HCT116 (cell line): ENCODE measurements around the gene SFT2D2. TPM values are rescaled to one million over a fixed set of nuclear protein-coding genes. Genes with fewer than 3 reads are reported as not detected.
A peak's percentile ranks its signal among the peaks of the same experiment; 100 is the strongest.

Source experiments
- ATAC-seq: fragments of 200-7000 bp; cut with Tn5 transposase; 2 replicates; pipeline ENCODE4 v1.9.1; 2020; ENCODE audit warnings: mild to moderate bottlenecking, moderate library complexity
- BruUV-seq: library from RNA; stranded (reverse); fragments of 400-500 nt; replicated peaks from 2 replicates; lab custom pipeline; 2021; lab: Mats Ljungman, UMichigan
- CTCF ChIA-PET: fragments of 300-600 bp; sonication (Branson Sonifier 250); formaldehyde crosslinking; loops from one replicate; lab custom pipeline; 2021; ENCODE audit warnings: antibody characterized with exemption; lab: Charles Lee
- POLR2A ChIA-PET: fragments of 300-600, 350-600 bp; sonication (Branson Sonifier 250); formaldehyde crosslinking; loops from one replicate; lab custom pipeline; 2021; ENCODE audit warnings: antibody characterized with exemption; lab: Charles Lee
- RAD21 ChIA-PET, 2 experiments: fragments of 300-600 bp; sonication (Branson Sonifier 250); formaldehyde crosslinking; loops; one replicate each; lab custom pipeline; 2023; ENCODE audit warnings: low total read pairs in 2 of 2; ENCODE audit not compliant: uncharacterized antibody in 2 of 2, unreplicated experiment in 2 of 2, low non-redundant PET in 1 of 2; lab: Charles Lee
- DNase-seq: peaks from one replicate; pipeline ENCODE4 v3.0.0-alpha.2; 2010; ENCODE audit warnings: low read depth, low spot score
- H2AFZ ChIP-seq: fragments of 200-600 bp; shearing (Covaris generic), sonication (generic); 2 replicates; pipeline ENCODE4 v1.6.1; 2017; ENCODE audit warnings: low read depth, mixed run types, mixed read lengths, antibody characterized with exemption, low read length; ENCODE audit not compliant: poor library complexity, severe bottlenecking
- H3K27ac ChIP-seq: 2 replicates; pipeline ENCODE4 v1.5.1; 2012; ENCODE audit warnings: low read depth, low read length
- H3K27me3 ChIP-seq: fragments of 200-600 bp; sonication (generic); 2 replicates; pipeline ENCODE4 v1.6.1; 2016; ENCODE audit warnings: mixed run types, low read length, mixed read lengths; ENCODE audit not compliant: insufficient read depth
- H3K36me3 ChIP-seq, 2 experiments: fragments of 200-500 bp in 1 of 2; fragments of 200-600 bp in 1 of 2; sonication (Bioruptor generic) in 1 of 2; sonication (generic) in 1 of 2; 2 replicates each; pipeline versions ENCODE4 v1.5.1 to v1.6.1; 2014 to 2016; ENCODE audit warnings: low read length in 2 of 2, inconsistent platforms in 1 of 2, mixed read lengths in 1 of 2, mixed run types in 1 of 2; ENCODE audit not compliant: insufficient read depth in 2 of 2, control insufficient read depth in 1 of 2
- H3K4me1 ChIP-seq, 2 experiments: fragments of 200-600 bp in 1 of 2; sonication (generic) in 1 of 2; 2 replicates each; pipeline versions ENCODE4 v1.5.1 to v1.6.1; 2012 to 2017; ENCODE audit warnings: low read length in 2 of 2, inconsistent platforms in 1 of 2, mild to moderate bottlenecking in 1 of 2, mixed read lengths in 1 of 2, mixed run types in 1 of 2, moderate library complexity in 1 of 2; ENCODE audit not compliant: insufficient read depth in 2 of 2, control insufficient read depth in 1 of 2
- H3K4me2 ChIP-seq: fragments of 200-600 bp; sonication (generic); 2 replicates; pipeline ENCODE4 v1.6.1; 2017; ENCODE audit warnings: mixed run types, low read length, mixed read lengths
- H3K4me3 ChIP-seq, 2 experiments: fragments of 200-600 bp in 1 of 2; sonication (generic) in 1 of 2; replicated peaks in 1 of 2; 2 replicates each; pipeline ENCODE4 v1.5.1; 2011 to 2016; ENCODE audit warnings: low read length in 2 of 2, control low read depth in 1 of 2, low read depth in 1 of 2, mild to moderate bottlenecking in 1 of 2, mixed read lengths in 1 of 2, mixed run types in 1 of 2
- H3K79me2 ChIP-seq: fragments of 200-600 bp; sonication (generic); 2 replicates; pipeline ENCODE4 v1.6.1; 2017; ENCODE audit warnings: mild to moderate bottlenecking, mixed run types, low read length, moderate library complexity, mixed read lengths; ENCODE audit not compliant: insufficient read depth
- H3K9ac ChIP-seq: fragments of 200-600 bp; sonication (generic); 2 replicates; pipeline ENCODE4 v1.6.1; 2016; ENCODE audit warnings: low read length, mixed read lengths
- H3K9me2 ChIP-seq: fragments of 200-600 bp; sonication (generic), shearing (Covaris generic); 2 replicates; pipeline ENCODE4 v1.6.1; 2017; ENCODE audit warnings: mixed run types, mild to moderate bottlenecking, moderate library complexity; ENCODE audit not compliant: insufficient read depth
- H3K9me3 ChIP-seq, 2 experiments: fragments of 200-500 bp in 1 of 2; fragments of 200-600 bp in 1 of 2; sonication (Bioruptor generic) in 1 of 2; sonication (generic) in 1 of 2; 2 replicates each; pipeline ENCODE4 v1.6.1; 2014 to 2017; ENCODE audit warnings: low read length in 2 of 2, mixed read lengths in 2 of 2, inconsistent platforms in 1 of 2, low read depth in 1 of 2, mild to moderate bottlenecking in 1 of 2, mixed run types in 1 of 2, moderate library complexity in 1 of 2; ENCODE audit not compliant: control insufficient read depth in 1 of 2, insufficient read depth in 1 of 2
- H4K20me1 ChIP-seq: fragments of 200-600 bp; sonication (generic), shearing (Covaris generic); 2 replicates; pipeline ENCODE4 v1.6.1; 2017; ENCODE audit warnings: mixed run types, mild to moderate bottlenecking, moderate library complexity; ENCODE audit not compliant: insufficient read depth
- CBX3 ChIP-seq: IDR thresholded peaks from 2 replicates; pipeline ENCODE4 v1.6.1; 2012; ENCODE audit warnings: low read depth
- CEBPB ChIP-seq: IDR thresholded peaks from 2 replicates; pipeline ENCODE4 v1.6.1; 2012; ENCODE audit warnings: low read depth
- CTCF ChIP-seq, 3 experiments: fragments of 200-600 bp in 1 of 3; sonication (generic) in 1 of 3; IDR thresholded peaks in 2 of 3; conservative IDR thresholded peaks in 1 of 3; 2 replicates each; pipeline ENCODE4 v1.5.1; 2012 to 2017; ENCODE audit warnings: low read depth in 2 of 3, low read length in 2 of 3, antibody characterized with exemption in 1 of 3, borderline replicate concordance in 1 of 3, control low read depth in 1 of 3, mild to moderate bottlenecking in 1 of 3, mixed read lengths in 1 of 3, mixed run types in 1 of 3, moderate library complexity in 1 of 3; ENCODE audit not compliant: insufficient read depth in 1 of 3
- EGR1 ChIP-seq: IDR thresholded peaks from 2 replicates; pipeline ENCODE4 v1.6.1; 2012; ENCODE audit warnings: low read depth
- ELF1 ChIP-seq: IDR thresholded peaks from 2 replicates; pipeline ENCODE4 v1.6.1; 2012; ENCODE audit warnings: low read depth, borderline replicate concordance
- EZH2 ChIP-seq: fragments of 200-600 bp; sonication (generic); IDR thresholded peaks from 2 replicates; pipeline ENCODE4 v1.6.1; 2017; ENCODE audit warnings: antibody characterized with exemption, mixed run types
- EZH2phosphoT487 ChIP-seq: fragments of 200-600 bp; IDR thresholded peaks from 2 replicates; pipeline ENCODE4 v1.6.1; 2018; ENCODE audit warnings: antibody characterized with exemption, borderline replicate concordance
- FOSL1 ChIP-seq: IDR thresholded peaks from 2 replicates; pipeline ENCODE4 v1.6.1; 2012; ENCODE audit warnings: low read depth
- JUND ChIP-seq: IDR thresholded peaks from 2 replicates; pipeline ENCODE4 v1.6.1; 2012
- POLR2A ChIP-seq: IDR thresholded peaks from 2 replicates; pipeline ENCODE4 v1.7.0; 2011; ENCODE audit warnings: borderline replicate concordance; ENCODE audit not compliant: insufficient read depth, insufficient read length; ENCODE audit errors: extremely low read depth
- POLR2AphosphoS5 ChIP-seq: IDR thresholded peaks from 2 replicates; pipeline ENCODE4 v1.6.1; 2011; ENCODE audit warnings: mild to moderate bottlenecking, low read depth, low read length, moderate library complexity
- RAD21 ChIP-seq: IDR thresholded peaks from 2 replicates; pipeline ENCODE4 v1.6.1; 2012; ENCODE audit warnings: low read depth, mild to moderate bottlenecking
- SIN3A ChIP-seq: IDR thresholded peaks from 2 replicates; pipeline ENCODE4 v1.6.1; 2012; ENCODE audit warnings: low read depth
- SRF ChIP-seq: IDR thresholded peaks from 2 replicates; pipeline ENCODE4 v1.6.1; 2012; ENCODE audit warnings: low read depth
- TCF7L2 ChIP-seq: IDR thresholded peaks from 2 replicates; pipeline ENCODE4 v1.7.0; 2011; ENCODE audit warnings: borderline replicate concordance, inconsistent platforms; ENCODE audit not compliant: insufficient read depth, insufficient read length; ENCODE audit errors: extremely low read depth
- YY1 ChIP-seq: IDR thresholded peaks from 2 replicates; pipeline ENCODE4 v1.6.1; 2011; ENCODE audit warnings: low read length, low read depth, moderate library complexity, mild to moderate bottlenecking; ENCODE audit not compliant: insufficient replicate concordance; ENCODE audit errors: extremely low read depth
- ZBTB33 ChIP-seq: IDR thresholded peaks from 2 replicates; pipeline ENCODE4 v1.6.1; 2011; ENCODE audit warnings: mild to moderate bottlenecking, low read length, moderate library complexity; ENCODE audit not compliant: insufficient replicate concordance; ENCODE audit errors: extremely low read depth
- ZFX ChIP-seq: fragments of 450-650 bp; IDR thresholded peaks from 2 replicates; pipeline ENCODE4 v1.6.1; 2017
- ZNF274 ChIP-seq: fragments of 200-500 bp; sonication (Bioruptor generic); IDR thresholded peaks from 2 replicates; pipeline ENCODE4 v1.6.1; 2014; ENCODE audit warnings: mild to moderate bottlenecking, low read depth, low read length, inconsistent platforms
- intact Hi-C: fragments of 100-400 bp; cut with micrococcal nuclease; formaldehyde crosslinking; loops from 2 replicates; pipeline ENCODE4 v1.10.0; 2022
- total RNA-seq: library from RNA; stranded (reverse); gene quantifications from one replicate; pipeline ENCODE4 v1.2.1, GENCODE V29; 2021; ENCODE audit not compliant: unreplicated experiment

Gene SFT2D2
- total RNA-seq, 1 experiment from 2014 or later, result 57.5 TPM

GRCh38 chr1:168178227-168178637, 47.6 kb upstream of the SFT2D2 start:
- Histone ChIP-seq H3K27ac (peak overlapping the region; percentile 57), H3K27me3 (no peaks in the 10 kb centered on the region), H3K9me3 (no peaks in the 10 kb centered on the region), H3K9me2 (no peaks in the 10 kb centered on the region), H3K4me2 (peak overlapping the region; percentile 82), H3K36me3 (no peaks in the 10 kb centered on the region), H3K79me2 (peaks cover 41% of the 10 kb centered on the region), H2AFZ (peak overlapping the region; percentile 66), H3K9ac (peak overlapping the region; percentile 19; the same call in 1 of the 2 replicates), H3K4me1 (peaks cover 18 to 28% of the 10 kb centered on the region in 2 experiments), H4K20me1 (no peaks in the 10 kb centered on the region), H3K4me3 (peak overlapping the region; percentile 91 to 97)
- ChIA-PET RAD21 (no interaction called here), POLR2A (no interaction called here), CTCF (no interaction called here)
- TF ChIP-seq EGR1 (no peak), TCF7L2 (no peak), POLR2AphosphoS5 (no peak), ZFX (no peak), SIN3A (no peak), CEBPB (no peak), ZNF274 (no peak), ELF1 (no peak), SRF (no peak), YY1 (no peak), CTCF (IDR thresholded peaks at IDR 0.05 in 2 of 3, conservative IDR thresholded peaks at IDR 0.05 in 1 of 3; ENCODE audit: borderline replicate concordance in 1 of 3, insufficient read depth in 1 of 3, low read depth in 2 of 3, low read length in 2 of 3) (no peak), CBX3 (no peak), FOSL1 (no peak), EZH2 (no peak), ZBTB33 (no peak), POLR2A (no peak), RAD21 (no peak), JUND (no peak), EZH2phosphoT487 (no peak)
- DNase-seq, result no peak
- intact Hi-C loops, result no loop called here
- 0 out of 2 replicates have a peak, but pooled peaks have one; percentile 0 for ATAC-seq
- BruUV-seq, result TSS peak; percentile 98
